ENCODE data around the gene LCE1C. TPM values are rescaled to one million over a fixed set of nuclear protein-coding genes. Genes with fewer than 3 reads are reported as not detected.

The LCE1C gene
- polyA plus RNA-seq, 1 donor from 2014 or later: not detected

- Histone ChIP-seq H3K27me3 (ENCODE audit: insufficient read depth, low read depth, low read length) (no peaks in the 10 kb centered on the region), H3K27ac (ENCODE audit: low read length) (no peak overlapping the region), H3K9ac (ENCODE audit: low read length) (no peak overlapping the region), H3K36me3 (ENCODE audit: insufficient read depth, low read length) (no peaks in the 10 kb centered on the region), H3K4me2 (ENCODE audit: low read length) (no peak overlapping the region), H3K9me3 (ENCODE audit: low read length) (no peaks in the 10 kb centered on the region), H3F3A (ENCODE audit: insufficient read depth, low read length, poor library complexity, severe bottlenecking) (no peaks in the 10 kb centered on the region), H3K4me3 (ENCODE audit: low read length) (no peak overlapping the region), H3K79me2 (replicated peaks; ENCODE audit: insufficient read depth, low read length) (no peaks in the 10 kb centered on the region), H4K20me1 (ENCODE audit: insufficient read depth) (no peaks in the 10 kb centered on the region), H3K9me2 (ENCODE audit: insufficient read depth, low read length) (no peaks in the 10 kb centered on the region), H2AFZ (ENCODE audit: low read depth, low read length) (no peak overlapping the region)
- no peak for TF ChIP-seq EP300 (conservative IDR thresholded peaks at IDR 0.05; ENCODE audit: poor library complexity, severe bottlenecking)
- TF ChIP-seq CTCF (IDR thresholded peaks at IDR 0.05; ENCODE audit: poor library complexity, severe bottlenecking): no peak
- no peak for TF ChIP-seq REST (IDR thresholded peaks at IDR 0.05; ENCODE audit: borderline replicate concordance)
- TF ChIP-seq TAF1 (IDR thresholded peaks at IDR 0.05; ENCODE audit: low read depth): no peak
- no peak for TF ChIP-seq SMC3 (conservative IDR thresholded peaks at IDR 0.05; ENCODE audit: poor library complexity)
- TF ChIP-seq MXI1 (conservative IDR thresholded peaks at IDR 0.05; ENCODE audit: poor library complexity, severe bottlenecking): no peak
Measured at GRCh38 chr1:152776361-152776760, 30.1 kb downstream of the LCE1C start.

- no peaks in the 10 kb centered on the region for H3K27me3 ChIP-seq (ENCODE audit: insufficient read depth, low read depth, low read length)
- no peak within 1 kb of the TSS for H3K4me2 ChIP-seq (ENCODE audit: low read length)
- H3K9me2 ChIP-seq (ENCODE audit: insufficient read depth, low read length): no peaks in the 10 kb centered on the region
- H3K9ac ChIP-seq (ENCODE audit: low read length): no peak within 1 kb of the TSS
- no peak within 1 kb of the TSS for H2AFZ ChIP-seq (ENCODE audit: low read depth, low read length)
- H3K9me3 ChIP-seq (ENCODE audit: low read length): no peaks in the 10 kb centered on the region
- no peak within 1 kb of the TSS for H3K27ac ChIP-seq (ENCODE audit: low read length)
- H3F3A ChIP-seq (ENCODE audit: insufficient read depth, low read length, poor library complexity, severe bottlenecking): no peaks in the 10 kb centered on the region
- no peaks in the 10 kb centered on the region for H3K79me2 ChIP-seq (replicated peaks; ENCODE audit: insufficient read depth, low read length)
- no peaks in the 10 kb centered on the region for H4K20me1 ChIP-seq (ENCODE audit: insufficient read depth)
- no peaks in the 10 kb centered on the region for H3K36me3 ChIP-seq (ENCODE audit: insufficient read depth, low read length)
- TF ChIP-seq POLR2AphosphoS5 (IDR thresholded peaks at IDR 0.05): no peak
- no peak for TF ChIP-seq EP300 (conservative IDR thresholded peaks at IDR 0.05; ENCODE audit: poor library complexity, severe bottlenecking)
- no peak for TF ChIP-seq SMC3 (conservative IDR thresholded peaks at IDR 0.05; ENCODE audit: poor library complexity)
- no peak within 1 kb of the TSS for H3K4me3 ChIP-seq (ENCODE audit: low read length)
Measured at GRCh38 chr1:152774875-152775274, 31.6 kb downstream of the LCE1C start, which contains the start of gene LCE1F. Gene LCE1F (plus strand): TSS chr1:152775140. CDS start chr1:152776372, 1,232 bp downstream.

GRCh38 chr1:152770411-152770810, 36.0 kb downstream of the LCE1C start:
- Histone ChIP-seq H3K27ac (ENCODE audit: low read length) (no peak overlapping the region), H3K27me3 (ENCODE audit: insufficient read depth, low read depth, low read length) (no peaks in the 10 kb centered on the region), H3K36me3 (ENCODE audit: insufficient read depth, low read length) (no peaks in the 10 kb centered on the region), H3K4me2 (ENCODE audit: low read length) (no peak overlapping the region), H3F3A (ENCODE audit: insufficient read depth, low read length, poor library complexity, severe bottlenecking) (no peaks in the 10 kb centered on the region), H2AFZ (ENCODE audit: low read depth, low read length) (no peak overlapping the region), H3K4me3 (ENCODE audit: low read length) (no peak overlapping the region), H3K9ac (ENCODE audit: low read length) (no peak overlapping the region), H3K9me3 (ENCODE audit: low read length) (no peaks in the 10 kb centered on the region), H3K9me2 (ENCODE audit: insufficient read depth, low read length) (no peaks in the 10 kb centered on the region), H4K20me1 (ENCODE audit: insufficient read depth) (no peaks in the 10 kb centered on the region), H3K79me2 (replicated peaks; ENCODE audit: insufficient read depth, low read length) (no peaks in the 10 kb centered on the region)
- TF ChIP-seq RAD21 (conservative IDR thresholded peaks at IDR 0.05): no peak
- TF ChIP-seq EZH2 (IDR thresholded peaks at IDR 0.05; ENCODE audit: borderline replicate concordance, insufficient read depth, low read length, poor library complexity, severe bottlenecking): no peak
- no peak for TF ChIP-seq REST (IDR thresholded peaks at IDR 0.05; ENCODE audit: borderline replicate concordance)
- no peak for TF ChIP-seq SMC3 (conservative IDR thresholded peaks at IDR 0.05; ENCODE audit: poor library complexity)
- no peak for TF ChIP-seq POLR2AphosphoS5 (IDR thresholded peaks at IDR 0.05)
- TF ChIP-seq CTCF (IDR thresholded peaks at IDR 0.05; ENCODE audit: poor library complexity, severe bottlenecking): no peak
- TF ChIP-seq EP300 (conservative IDR thresholded peaks at IDR 0.05; ENCODE audit: poor library complexity, severe bottlenecking): no peak
- no peak for TF ChIP-seq MXI1 (conservative IDR thresholded peaks at IDR 0.05; ENCODE audit: poor library complexity, severe bottlenecking)
- TF ChIP-seq TAF1 (IDR thresholded peaks at IDR 0.05; ENCODE audit: low read depth): no peak
